ENCODE data around the gene PAK5. TPM values are rescaled to one million over a fixed set of nuclear protein-coding genes. Genes with fewer than 3 reads are reported as not detected.

Gene PAK5
- total RNA-seq, 1 donor from 2014 or later, result 0.10 TPM

GRCh38 chr20:9789131-9789530, 49.7 kb downstream of the PAK5 start:
- no peak for DNase-seq

GRCh38 chr20:9775176-9775575, 63.7 kb downstream of the PAK5 start:
- no peak for DNase-seq

GRCh38 chr20:9769954-9770353, 68.9 kb downstream of the PAK5 start:
- no peak for DNase-seq

GRCh38 chr20:9761476-9761875, 77.4 kb downstream of the PAK5 start:
- no peak for DNase-seq

GRCh38 chr20:9759392-9759791, 79.5 kb downstream of the PAK5 start:
- DNase-seq, result no peak

- DNase-seq, result no peak
These were observed 80.1 kb downstream of the PAK5 start for GRCh38 chr20:9758752-9759151.

- no peak for DNase-seq
These were observed 82.2 kb downstream of the PAK5 start for GRCh38 chr20:9756660-9757059.

- DNase-seq, result no peak
These were observed 83.6 kb downstream of the PAK5 start for GRCh38 chr20:9755301-9755700.

- DNase-seq, result no peak
These were observed 94.3 kb downstream of the PAK5 start for GRCh38 chr20:9744551-9744950.

- no peak for DNase-seq
These were observed 95.0 kb downstream of the PAK5 start for GRCh38 chr20:9743871-9744270.

- no peak for DNase-seq
These were observed 96.1 kb downstream of the PAK5 start for GRCh38 chr20:9742821-9743220.

- no peak for DNase-seq
These were observed 96.9 kb downstream of the PAK5 start for GRCh38 chr20:9741996-9742395.

GRCh38 chr20:9740486-9740885, 98.4 kb downstream of the PAK5 start:
- DNase-seq, result no peak

GRCh38 chr20:9739991-9740390, 98.9 kb downstream of the PAK5 start:
- DNase-seq, result no peak

GRCh38 chr20:9736373-9736772, 102.5 kb downstream of the PAK5 start:
- no peak for DNase-seq

- DNase-seq, result no peak
These were observed 115.2 kb downstream of the PAK5 start for GRCh38 chr20:9723501-9724202.

- no peak for DNase-seq
These were observed 127.0 kb downstream of the PAK5 start for GRCh38 chr20:9711872-9712271.

- no peak for DNase-seq
These were observed 128.2 kb downstream of the PAK5 start for GRCh38 chr20:9710685-9711084.

- no peak for DNase-seq
These were observed 133.0 kb downstream of the PAK5 start for GRCh38 chr20:9705722-9706476.

GRCh38 chr20:9699181-9699580, 139.7 kb downstream of the PAK5 start:
- DNase-seq, result no peak

- DNase-seq, result no peak
These were observed 149.8 kb downstream of the PAK5 start for GRCh38 chr20:9689041-9689440.

GRCh38 chr20:9686866-9687265, 152.0 kb downstream of the PAK5 start:
- no peak for DNase-seq

GRCh38 chr20:9686455-9686854, 152.4 kb downstream of the PAK5 start:
- DNase-seq, result no peak

GRCh38 chr20:9686001-9686400, 152.9 kb downstream of the PAK5 start:
- DNase-seq, result no peak

Measured in tongue (tissue), 2 donors.